Endothelial cell of umbilical vein (primary cell): Measurements from ENCODE around the gene HCLS1. TPM values are rescaled to one million over a fixed set of nuclear protein-coding genes. Genes with fewer than 3 reads are reported as not detected.

Experiments
- BruUV-seq: library from RNA; stranded (reverse); fragments of 400-500 nt; replicated peaks from 2 replicates; lab custom pipeline; 2021; lab: Mats Ljungman, UMichigan
- CTCF ChIA-PET: fragments of 300-600, 350-600 bp; sonication (Branson Sonifier 250); formaldehyde crosslinking; loops from one replicate; lab custom pipeline; 2021; ENCODE audit warnings: antibody characterized with exemption, inconsistent platforms; lab: Charles Lee
- POLR2A ChIA-PET: fragments of 300-600, 350-600 bp; sonication (Branson Sonifier 250); formaldehyde crosslinking; loops from one replicate; lab custom pipeline; 2021; ENCODE audit warnings: antibody characterized with exemption, inconsistent platforms; lab: Charles Lee
- DNase-seq: peaks from one replicate; pipeline ENCODE4 v3.0.0-alpha.2; 2011; ENCODE audit warnings: low read depth, low spot score
- FAIRE-seq: peaks from 2 replicates; lab custom pipeline; 2011; peaks lifted over from hg19 to GRCh38; lab: Jason Lieb, UNC
- H2AFZ ChIP-seq: 2 replicates; pipeline ENCODE4 v1.6.0; 2012; ENCODE audit warnings: low read depth, low read length, control low read depth, inconsistent platforms
- H3K27ac ChIP-seq: 2 replicates; pipeline ENCODE4 v1.5.1; 2011; ENCODE audit warnings: low read depth, mild to moderate bottlenecking, control low read depth, low read length, moderate library complexity; ENCODE audit not compliant: insufficient read depth
- H3K27me3 ChIP-seq, 2 experiments: 2 replicates each; pipeline versions ENCODE4 v1.6.0 to v1.6.1; 2011; ENCODE audit warnings: low read length in 2 of 2, mixed read lengths in 1 of 2; ENCODE audit not compliant: control insufficient read depth in 2 of 2, insufficient read depth in 2 of 2
- H3K36me3 ChIP-seq, 2 experiments: 2 replicates in 1 of 2; 3 replicates in 1 of 2; pipeline ENCODE4 v1.5.1; 2011; ENCODE audit warnings: low read length in 2 of 2, mild to moderate bottlenecking in 1 of 2, moderate library complexity in 1 of 2; ENCODE audit not compliant: control insufficient read depth in 2 of 2, insufficient read depth in 2 of 2; ENCODE audit errors: extremely low read depth in 1 of 2
- H3K4me1 ChIP-seq: 3 replicates; pipeline ENCODE4 v1.5.1; 2011; ENCODE audit warnings: mild to moderate bottlenecking, low read length; ENCODE audit not compliant: control insufficient read depth, insufficient read depth; ENCODE audit errors: extremely low read depth
- H3K4me2 ChIP-seq: 2 replicates; pipeline ENCODE4 v1.6.1; 2011; ENCODE audit warnings: low read length, control low read depth, mixed read lengths; ENCODE audit not compliant: insufficient read depth
- H3K4me3 ChIP-seq, 3 experiments: fragments of 200-600 bp in 1 of 3; sonication (generic), shearing (Covaris generic) in 1 of 3; replicated peaks in 1 of 3; 2 replicates each; pipeline ENCODE4 v1.5.1; 2011 to 2016; ENCODE audit warnings: control low read depth in 3 of 3, low read length in 3 of 3, mild to moderate bottlenecking in 2 of 3, inconsistent platforms in 1 of 3, low read depth in 1 of 3, moderate library complexity in 1 of 3; ENCODE audit not compliant: insufficient read depth in 1 of 3
- H3K79me2 ChIP-seq: 2 replicates; pipeline ENCODE4 v1.6.0; 2012; ENCODE audit warnings: low read length, inconsistent platforms; ENCODE audit not compliant: control insufficient read depth, insufficient read depth
- H3K9ac ChIP-seq: replicated peaks from 2 replicates; pipeline ENCODE3; 2011; ENCODE audit warnings: low read length, control low read depth; ENCODE audit not compliant: insufficient read depth; ENCODE audit errors: extremely low read depth
- H3K9me1 ChIP-seq: replicated peaks from 3 replicates; pipeline ENCODE4 v1.6.0; 2011; ENCODE audit warnings: mild to moderate bottlenecking, low read length; ENCODE audit not compliant: control insufficient read depth, insufficient read depth; ENCODE audit errors: extremely low read depth
- H3K9me3 ChIP-seq: replicated peaks from 2 replicates; pipeline ENCODE4 v1.5.1; 2012; ENCODE audit warnings: low read length, inconsistent platforms; ENCODE audit not compliant: control insufficient read depth, insufficient read depth
- H4K20me1 ChIP-seq: replicated peaks from 2 replicates; pipeline ENCODE3; 2011; ENCODE audit warnings: mild to moderate bottlenecking, low read length; ENCODE audit not compliant: control insufficient read depth, insufficient read depth; ENCODE audit errors: extremely low read depth
- EZH2 ChIP-seq: IDR thresholded peaks from 2 replicates; pipeline ENCODE4 v1.6.1; 2012; ENCODE audit warnings: borderline replicate concordance, low read depth, mild to moderate bottlenecking, moderate library complexity, low read length, inconsistent platforms; ENCODE audit not compliant: severe bottlenecking
- FOS ChIP-seq: IDR thresholded peaks from 2 replicates; pipeline ENCODE4 v1.6.1; 2011; ENCODE audit warnings: mild to moderate bottlenecking, low read length, moderate library complexity, borderline replicate concordance; ENCODE audit not compliant: insufficient read depth
- GATA2 ChIP-seq: IDR thresholded peaks from 2 replicates; pipeline ENCODE4 v1.7.0; 2011; ENCODE audit warnings: low read depth, mild to moderate bottlenecking, moderate library complexity, mixed read lengths, low read length; ENCODE audit not compliant: insufficient read length, insufficient read depth
- JUN ChIP-seq: IDR thresholded peaks from 2 replicates; pipeline ENCODE4 v1.6.1; 2011; ENCODE audit warnings: borderline replicate concordance, low read depth; ENCODE audit not compliant: insufficient read length, insufficient read depth
- MYC ChIP-seq: IDR thresholded peaks from one replicate; pipeline ENCODE4 v1.6.1; 2011; ENCODE audit warnings: mild to moderate bottlenecking, low read depth, low read length
- POLR2A ChIP-seq: IDR thresholded peaks from 2 replicates; pipeline ENCODE4 v1.6.1; 2012; ENCODE audit warnings: low read depth, mild to moderate bottlenecking, control low read depth, low read length
- POLR2AphosphoS5 ChIP-seq: IDR thresholded peaks from 2 replicates; pipeline ENCODE4 v1.6.1; 2012; ENCODE audit warnings: low read depth, mild to moderate bottlenecking, control low read depth, low read length, moderate library complexity; ENCODE audit not compliant: insufficient read depth
- dilution Hi-C: fragments of 300-500 bp; cut with MboI; formaldehyde crosslinking; loops from one replicate; pipeline ENCODE4 v1.15.0; 2019; ENCODE audit warnings: low sequenced_read_pairs; ENCODE audit not compliant: extremely low pct_ligation_motif_present
- intact Hi-C: fragments of 100-400 bp; cut with micrococcal nuclease; formaldehyde crosslinking; loops from one replicate; pipeline ENCODE4 v1.10.0; 2022
- polyA plus RNA-seq, 4 experiments: library from polyadenylated mRNA; depleted of rRNA in 3 of 4; stranded (reverse) in 3 of 4; unstranded in 1 of 4; fragments of >200 nt; gene quantifications; 2 replicates each; pipeline versions ENCODE4 v1.2.1 to v1.2.3, GENCODE V29; 2011 to 2012; ENCODE audit warnings: missing spikeins in 1 of 4
- total RNA-seq: library from RNA; stranded (reverse); gene quantifications from 2 replicates; pipeline ENCODE4 v1.2.3, GENCODE V29; 2021
- TF ChIP-seq, protein P1 (sequence below): IDR thresholded peaks from 2 replicates; pipeline ENCODE4 v1.6.1; 2011; ENCODE audit not compliant: insufficient read depth, insufficient read length
- TF ChIP-seq, protein P2 (sequence below), 2 donors: IDR thresholded peaks; 1 replicate in 1 of 2; 2 replicates in 1 of 2; pipeline ENCODE4 v1.5.1; 2011; ENCODE audit warnings: low read length in 2 of 2, mild to moderate bottlenecking in 2 of 2, moderate library complexity in 2 of 2, control low read depth in 1 of 2, inconsistent platforms in 1 of 2, low read depth in 1 of 2; ENCODE audit not compliant: insufficient read depth in 1 of 2; ENCODE audit errors: extremely low read depth in 1 of 2

Gene HCLS1
- total and polyA plus RNA-seq, 2 donors (not counting 3 experiments of a cell fraction or from before 2014, with no cell fraction given), result 51.9 to 63.5 TPM

DNA sequence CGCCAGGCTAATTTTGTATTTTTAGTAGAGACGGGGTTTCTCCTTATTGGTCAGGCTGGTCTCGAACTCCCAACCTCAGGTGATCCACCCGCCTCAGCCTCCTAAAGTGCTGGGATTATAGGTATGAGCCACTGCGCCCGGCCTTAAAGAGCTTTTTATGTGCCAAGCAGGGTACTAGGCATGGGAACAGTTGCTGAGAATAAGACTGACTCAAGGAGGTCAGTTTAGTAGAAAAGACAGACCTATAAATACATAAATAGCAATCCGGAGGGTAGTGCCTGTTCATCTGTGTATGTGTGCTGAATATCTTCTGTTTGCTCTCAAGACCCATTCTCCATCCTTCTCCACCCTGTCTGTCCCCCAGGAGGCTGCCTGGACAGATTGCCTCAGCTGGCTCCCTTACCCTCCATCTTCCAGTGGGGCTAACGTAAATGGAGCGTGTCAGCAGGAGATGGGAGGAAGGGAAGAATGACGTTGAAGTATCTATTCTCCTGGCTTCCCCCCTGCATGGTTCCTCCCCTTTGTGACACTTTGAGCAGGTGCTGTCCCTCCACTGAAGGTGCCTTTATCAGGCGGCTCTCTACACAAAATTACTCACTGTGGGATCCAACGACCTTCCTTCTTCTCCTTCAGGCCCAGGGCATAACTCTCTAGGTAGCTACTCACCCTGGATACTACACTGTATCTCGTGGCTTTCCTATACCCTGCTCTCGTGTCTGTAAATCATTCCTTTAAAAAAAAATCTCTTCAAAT is 36.4 kb downstream of the HCLS1 start:
- intact Hi-C loops, result no loop called here
- dilution Hi-C loops, result no loop called here
- CTCF ChIA-PET, result no interaction called here
- DNase-seq (no peak), FAIRE-seq (no peak)
- H3K4me2 ChIP-seq, result no peak overlapping the region
- POLR2A ChIA-PET, result no interaction called here
- no peaks in the 10 kb centered on the region for H4K20me1 ChIP-seq
- H3K9me3 ChIP-seq, result no peaks in the 10 kb centered on the region
- no peaks in the 10 kb centered on the region for H3K4me1 ChIP-seq
- no peaks in the 10 kb centered on the region for H3K36me3 ChIP-seq
- no peak overlapping the region for H3K9ac ChIP-seq
- no peaks in the 10 kb centered on the region for H3K27me3 ChIP-seq
- BruUV-seq, result no TSS peak
- no peak overlapping the region for H2AFZ ChIP-seq
- no peak overlapping the region for H3K4me3 ChIP-seq
- no peak overlapping the region for H3K27ac ChIP-seq
- H3K9me1 ChIP-seq, result no peaks in the 10 kb centered on the region
- no peak for TF ChIP-seq MYC
- TF ChIP-seq FOS, result no peak
- TF ChIP-seq, protein P1, sequence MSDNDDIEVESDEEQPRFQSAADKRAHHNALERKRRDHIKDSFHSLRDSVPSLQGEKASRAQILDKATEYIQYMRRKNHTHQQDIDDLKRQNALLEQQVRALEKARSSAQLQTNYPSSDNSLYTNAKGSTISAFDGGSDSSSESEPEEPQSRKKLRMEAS, result no peak
- no peak for TF ChIP-seq POLR2A
- no peak for TF ChIP-seq POLR2AphosphoS5
- no peak for TF ChIP-seq JUN
- no peak for TF ChIP-seq GATA2
- TF ChIP-seq, protein P2, sequence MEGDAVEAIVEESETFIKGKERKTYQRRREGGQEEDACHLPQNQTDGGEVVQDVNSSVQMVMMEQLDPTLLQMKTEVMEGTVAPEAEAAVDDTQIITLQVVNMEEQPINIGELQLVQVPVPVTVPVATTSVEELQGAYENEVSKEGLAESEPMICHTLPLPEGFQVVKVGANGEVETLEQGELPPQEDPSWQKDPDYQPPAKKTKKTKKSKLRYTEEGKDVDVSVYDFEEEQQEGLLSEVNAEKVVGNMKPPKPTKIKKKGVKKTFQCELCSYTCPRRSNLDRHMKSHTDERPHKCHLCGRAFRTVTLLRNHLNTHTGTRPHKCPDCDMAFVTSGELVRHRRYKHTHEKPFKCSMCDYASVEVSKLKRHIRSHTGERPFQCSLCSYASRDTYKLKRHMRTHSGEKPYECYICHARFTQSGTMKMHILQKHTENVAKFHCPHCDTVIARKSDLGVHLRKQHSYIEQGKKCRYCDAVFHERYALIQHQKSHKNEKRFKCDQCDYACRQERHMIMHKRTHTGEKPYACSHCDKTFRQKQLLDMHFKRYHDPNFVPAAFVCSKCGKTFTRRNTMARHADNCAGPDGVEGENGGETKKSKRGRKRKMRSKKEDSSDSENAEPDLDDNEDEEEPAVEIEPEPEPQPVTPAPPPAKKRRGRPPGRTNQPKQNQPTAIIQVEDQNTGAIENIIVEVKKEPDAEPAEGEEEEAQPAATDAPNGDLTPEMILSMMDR (IDR thresholded peaks at IDR 0.05; ENCODE audit: extremely low read depth in 1 of 2, insufficient read depth in 1 of 2, low read depth in 1 of 2, low read length in 2 of 2), result no peak
- TF ChIP-seq EZH2, result no peak
- no peaks in the 10 kb centered on the region for H3K79me2 ChIP-seq
